H1 (cell line): ENCODE results near the gene PSAP. TPM values are rescaled to one million over a fixed set of nuclear protein-coding genes. Genes with fewer than 3 reads are reported as not detected.

ENCODE experiments used
- CTCF ChIA-PET: fragments of 300-600 bp; sonication (Branson Sonifier 250); formaldehyde crosslinking; loops from one replicate; lab custom pipeline; 2021; ENCODE audit not compliant: partially characterized antibody; lab: Charles Lee
- POLR2A ChIA-PET: fragments of 300-600 bp; sonication (Branson Sonifier 250); formaldehyde crosslinking; loops from one replicate; lab custom pipeline; 2021; ENCODE audit warnings: inconsistent platforms; ENCODE audit not compliant: partially characterized antibody; lab: Charles Lee
- DNase-seq, 2 experiments: peaks; one replicate each; pipeline versions ENCODE4 v3.0.0 to v3.0.0-alpha.2; 2010 to 2022; ENCODE audit warnings: low spot score in 2 of 2, low read depth in 1 of 2, mixed read lengths in 1 of 2
- FAIRE-seq: peaks from 2 replicates; lab custom pipeline; 2011; peaks lifted over from hg19 to GRCh38; lab: Jason Lieb, UNC
- H2AFZ ChIP-seq: 2 replicates; pipeline ENCODE4 v1.8.1; 2012; ENCODE audit warnings: low read length, inconsistent platforms
- H2AK5ac ChIP-seq: 2 replicates; pipeline ENCODE4 v1.6.1; 2013; ENCODE audit warnings: low read depth, low read length
- H2BK120ac ChIP-seq: replicated peaks from 2 replicates; pipeline ENCODE3; 2013; ENCODE audit warnings: low read depth, low read length, inconsistent platforms
- H2BK12ac ChIP-seq: 2 replicates; pipeline ENCODE4 v1.6.1; 2013; ENCODE audit warnings: low read depth, low read length
- H2BK15ac ChIP-seq: 2 replicates; pipeline ENCODE4 v1.6.1; 2013; ENCODE audit warnings: low read length
- H2BK20ac ChIP-seq: 2 replicates; pipeline ENCODE4 v1.6.1; 2013; ENCODE audit warnings: low read length
- H2BK5ac ChIP-seq: 2 replicates; pipeline ENCODE4 v1.6.1; 2013; ENCODE audit warnings: low read depth, low read length
- H3K14ac ChIP-seq: 2 replicates; pipeline ENCODE4 v1.6.1; 2013; ENCODE audit warnings: inconsistent platforms; ENCODE audit not compliant: insufficient read length
- H3K18ac ChIP-seq: 2 replicates; pipeline ENCODE4 v1.6.1; 2013; ENCODE audit warnings: low read length; ENCODE audit errors: extremely low read depth
- H3K23ac ChIP-seq: 2 replicates; pipeline ENCODE4 v1.6.1; 2013; ENCODE audit warnings: inconsistent platforms; ENCODE audit not compliant: insufficient read length
- H3K23me2 ChIP-seq: 2 replicates; pipeline ENCODE4 v1.6.1; 2013; ENCODE audit warnings: low read depth, low read length
- H3K27ac ChIP-seq: 2 replicates; pipeline ENCODE4 v1.6.1; 2011; ENCODE audit warnings: low read depth, low read length, inconsistent platforms
- H3K27me3 ChIP-seq, 4 experiments: replicated peaks in 1 of 4; 1 replicate in 1 of 4; 2 replicates in 3 of 4; pipeline versions ENCODE4 v1.6.1 to v1.8.1; 2011 to 2013; ENCODE audit warnings: low read length in 3 of 4, mild to moderate bottlenecking in 3 of 4, inconsistent platforms in 2 of 4, mixed read lengths in 2 of 4, moderate library complexity in 1 of 4; ENCODE audit not compliant: control insufficient read depth in 3 of 4, insufficient read depth in 3 of 4; ENCODE audit errors: extremely low read depth in 1 of 4
- H3K36me3 ChIP-seq, 4 experiments: 2 replicates each; pipeline versions ENCODE4 v1.6.1 to v1.8.1; 2011 to 2013; ENCODE audit warnings: mild to moderate bottlenecking in 4 of 4, low read length in 3 of 4, moderate library complexity in 2 of 4, control low read depth in 1 of 4, inconsistent platforms in 1 of 4; ENCODE audit not compliant: insufficient read depth in 4 of 4, control insufficient read depth in 2 of 4
- H3K4ac ChIP-seq: replicated peaks from 2 replicates; pipeline ENCODE3; 2013; ENCODE audit warnings: low read length, low read depth, mixed read lengths, inconsistent platforms; ENCODE audit not compliant: insufficient read length
- H3K4me1 ChIP-seq, 4 experiments: replicated peaks in 1 of 4; 1 replicate in 1 of 4; 2 replicates in 3 of 4; pipeline versions ENCODE4 v1.6.1 to v1.8.1; 2011 to 2013; ENCODE audit warnings: low read length in 3 of 4, inconsistent platforms in 2 of 4, mixed read lengths in 1 of 4; ENCODE audit not compliant: insufficient read depth in 4 of 4, control insufficient read depth in 3 of 4
- H3K4me2 ChIP-seq, 2 experiments: 2 replicates each; pipeline versions ENCODE4 v1.6.1 to v1.8.1; 2011 to 2013; ENCODE audit warnings: low read depth in 2 of 2, low read length in 2 of 2, control low read depth in 1 of 2, inconsistent platforms in 1 of 2, mild to moderate bottlenecking in 1 of 2; ENCODE audit not compliant: insufficient read depth in 1 of 2
- H3K4me3 ChIP-seq, 4 experiments: fragments of 200-600, 300-600 bp in 1 of 4; sonication (generic), shearing (Covaris generic), sonication (Bioruptor Twin) in 1 of 4; 2 replicates each; pipeline versions ENCODE4 v1.5.1 to v1.8.1; 2011 to 2016; ENCODE audit warnings: low read length in 4 of 4, low read depth in 3 of 4, control low read depth in 2 of 4, inconsistent platforms in 2 of 4, mild to moderate bottlenecking in 2 of 4, mixed read lengths in 1 of 4, moderate library complexity in 1 of 4; ENCODE audit not compliant: insufficient read depth in 2 of 4; ENCODE audit errors: extremely low read depth in 1 of 4
- H3K56ac ChIP-seq: replicated peaks from 2 replicates; pipeline ENCODE3; 2013; ENCODE audit warnings: low read depth, mild to moderate bottlenecking, mixed read lengths, low read length, inconsistent platforms; ENCODE audit not compliant: insufficient read length
- H3K79me1 ChIP-seq: 2 replicates; pipeline ENCODE4 v1.6.1; 2013; ENCODE audit warnings: low read depth, low read length, control low read depth
- H3K79me2 ChIP-seq, 2 experiments: 2 replicates each; pipeline versions ENCODE4 v1.6.1 to v1.8.1; 2012 to 2013; ENCODE audit warnings: low read length in 2 of 2, mild to moderate bottlenecking in 2 of 2, inconsistent platforms in 1 of 2; ENCODE audit not compliant: insufficient read depth in 2 of 2, control insufficient read depth in 1 of 2
- H3K9ac ChIP-seq, 4 experiments: replicated peaks in 1 of 4; 1 replicate in 1 of 4; 2 replicates in 3 of 4; pipeline versions ENCODE4 v1.6.1 to v1.8.1; 2011 to 2013; ENCODE audit warnings: low read depth in 3 of 4, low read length in 3 of 4, control low read depth in 2 of 4, mild to moderate bottlenecking in 2 of 4, moderate library complexity in 2 of 4, inconsistent platforms in 1 of 4; ENCODE audit errors: extremely low read depth in 1 of 4
- H3K9me3 ChIP-seq, 2 experiments: 2 replicates each; pipeline versions ENCODE4 v1.6.1 to v1.8.1; 2012 to 2013; ENCODE audit warnings: mild to moderate bottlenecking in 2 of 2, moderate library complexity in 2 of 2, control low read depth in 1 of 2, inconsistent platforms in 1 of 2, low read depth in 1 of 2, low read length in 1 of 2, mixed read lengths in 1 of 2; ENCODE audit not compliant: insufficient read depth in 2 of 2
- H4K20me1 ChIP-seq, 2 experiments: replicated peaks in 1 of 2; 2 replicates each; pipeline versions ENCODE3 to v1.8.1; 2011 to 2013; ENCODE audit warnings: inconsistent platforms in 2 of 2, low read length in 2 of 2, mild to moderate bottlenecking in 1 of 2; ENCODE audit not compliant: insufficient read depth in 2 of 2, control insufficient read depth in 1 of 2
- H4K5ac ChIP-seq: 2 replicates; pipeline ENCODE4 v1.6.1; 2013; ENCODE audit warnings: low read length, low read depth, mixed read lengths, inconsistent platforms; ENCODE audit not compliant: insufficient read length
- H4K8ac ChIP-seq: 2 replicates; pipeline ENCODE4 v1.8.0; 2013; ENCODE audit warnings: mild to moderate bottlenecking, moderate library complexity, low read length, inconsistent platforms; ENCODE audit not compliant: insufficient read depth; ENCODE audit errors: extremely low read depth
- H4K91ac ChIP-seq: replicated peaks from 2 replicates; pipeline ENCODE3; 2013; ENCODE audit warnings: low read length, mixed read lengths, inconsistent platforms; ENCODE audit not compliant: insufficient read length
- MAFK ChIP-seq: IDR thresholded peaks from 2 replicates; pipeline ENCODE4 v1.6.1; 2012; ENCODE audit warnings: low read depth, mild to moderate bottlenecking, improper control_type of control experiment, low read length
- WGBS, 2 experiments: shearing (Covaris generic) in 1 of 2; methylation state at CpG; one replicate each; pipeline versions ENCODE4 v1.1.6 to v1.1.7; 2013 to 2015; ENCODE audit warnings: low lambda C conversion rate in 2 of 2, mixed read lengths in 2 of 2, inconsistent platforms in 1 of 2, low coverage in 1 of 2, missing lambda C conversion rate in 1 of 2; ENCODE audit not compliant: insufficient replicate concordance in 2 of 2, insufficient coverage in 1 of 2, insufficient read length in 1 of 2; ENCODE audit errors: extremely low coverage in 1 of 2, missing lambda C conversion rate in 1 of 2; 5-methylcytosine and 5-hydroxymethylcytosine counted together
- polyA plus RNA-seq, 7 experiments: library from polyadenylated mRNA; depleted of rRNA in 3 of 7; stranded (reverse) in 5 of 7; unstranded in 2 of 7; fragments of >200 nt in 5 of 7; fragments of 200-250 nt in 2 of 7; gene quantifications; 1 replicate in 5 of 7; 2 replicates in 1 of 7; 4 replicates in 1 of 7; pipeline versions ENCODE4 v1.2.1 to v1.2.3, GENCODE V29; 2011 to 2013; ENCODE audit warnings: missing spikeins in 2 of 7, mixed read lengths in 2 of 7
- total RNA-seq: library from RNA; stranded (reverse); fragmentation: NEBNext Ultra II Directional; extraction: Animal tissue kit (Norgen Biotek cat#: 25700); gene quantifications from 2 replicates; pipeline ENCODE4 v1.2.1, GENCODE V29; 2021

PSAP gene
- total and polyA plus RNA-seq, 2 of the 8 experiments (the other 6 are each of a cell fraction or from before 2014, with no cell fraction given) = 386 to 504 TPM

DNA sequence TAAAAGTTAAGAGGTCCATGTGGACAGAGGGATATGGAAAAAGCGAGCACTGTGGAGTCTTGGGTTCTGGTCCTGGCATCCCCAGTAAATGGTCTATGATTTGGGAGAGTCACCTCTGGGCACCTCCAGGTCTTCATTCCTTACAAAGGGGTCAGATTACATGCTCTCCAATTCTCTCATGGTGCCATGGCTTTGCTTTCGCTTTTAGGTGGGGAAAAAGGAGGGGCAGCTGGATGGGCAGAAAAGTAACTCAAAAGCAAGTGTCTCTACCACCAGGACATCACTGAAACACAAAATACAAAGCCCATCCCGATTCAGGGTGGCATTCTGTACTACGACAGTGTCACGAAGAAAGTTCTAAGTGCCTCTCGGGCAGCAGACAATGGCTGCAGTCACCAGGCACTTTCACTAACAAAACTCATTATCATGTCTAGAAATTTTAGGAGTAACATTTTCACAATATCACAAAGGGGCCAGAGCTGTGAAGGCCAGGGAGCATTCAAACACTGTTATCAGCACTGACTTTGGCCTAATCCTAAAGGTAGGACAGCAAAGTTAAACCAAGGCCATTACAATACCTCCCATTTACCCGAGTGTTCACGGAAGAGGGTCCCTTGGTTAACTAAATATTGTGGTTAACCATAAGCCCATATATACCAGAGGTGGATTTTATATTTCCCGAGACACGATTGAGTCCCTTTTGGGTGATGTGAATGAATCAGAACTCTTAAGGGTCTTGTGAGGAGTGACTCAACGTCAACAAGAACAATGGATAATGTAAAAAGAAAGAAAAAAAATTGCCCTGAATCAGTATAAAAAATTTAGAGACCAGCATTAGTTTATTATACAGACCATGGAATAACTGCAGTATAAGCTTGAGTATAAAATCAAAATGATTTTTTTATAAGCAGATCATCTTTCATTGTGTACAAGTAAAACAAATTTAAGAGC, 2.5 kb downstream of the PSAP start:
- POLR2A ChIA-PET = no interaction called here
- FAIRE-seq = no peak

More for the DNA sequence above, 2.5 kb downstream of the PSAP start:
- peaks cover 9 to 22% of the 10 kb centered on the region in 2 experiments for H4K20me1 ChIP-seq
- no peak for TF ChIP-seq MAFK
- H4K8ac ChIP-seq = no peak overlapping the region
- no peaks in the 10 kb centered on the region for H3K36me3 ChIP-seq
- H3K27me3 ChIP-seq = no peaks in the 10 kb centered on the region
- no peak overlapping the region for H4K91ac ChIP-seq
- H3K9ac ChIP-seq = peak overlapping the region in 1 of 4 experiments; percentile 18; a peak in 2 of 7 replicates
- no peaks in the 10 kb centered on the region for H3K9me3 ChIP-seq
- H3K27ac ChIP-seq = no peak overlapping the region
- H2BK15ac ChIP-seq = no peak overlapping the region
- no peak overlapping the region for H3K56ac ChIP-seq
- CTCF ChIA-PET = interaction anchor here (0.6 to 3.1 kb wide), 4 partner anchors 8 to 257 kb away, joined by 3 to 6 read pairs (median 4); no protein-coding TSS in a partner anchor
- peaks cover 5 to 9% (median 6%) of the 10 kb centered on the region in 4 experiments; a peak in 4 of 7 replicates for H3K4me1 ChIP-seq
- H2BK5ac ChIP-seq = no peak overlapping the region
- H2AFZ ChIP-seq = no peak overlapping the region
- 0 out of 2 replicates have a peak overlapping the region, but pooled peaks have one; percentile 65 for H2AK5ac ChIP-seq
- H3K23me2 ChIP-seq = peaks cover 5% of the 10 kb centered on the region; the same call in 1 of the 2 replicates
- H3K79me1 ChIP-seq = no peaks in the 10 kb centered on the region; the same call in 1 of the 2 replicates
- WGBS, 2 experiments = 83% methylated on average over 11 of the region's 11 CpGs; no CpG with 5 or more reads in 1 of the 2 experiments
- H2BK12ac ChIP-seq = no peak overlapping the region
- H3K4me2 ChIP-seq = peak overlapping the region; percentile 51 to 82; a peak in 3 of 4 replicates
- H3K18ac ChIP-seq = no peak overlapping the region
- no peak overlapping the region for H2BK120ac ChIP-seq
- DNase-seq = no peak
- H3K14ac ChIP-seq = no peak overlapping the region
- H3K4ac ChIP-seq = no peak overlapping the region
- peak overlapping the region in 1 of 4 experiments; percentile 78; a peak in 2 of 8 replicates for H3K4me3 ChIP-seq
- H4K5ac ChIP-seq = no peak overlapping the region
- peaks cover 39 to 70% of the 10 kb centered on the region in 2 experiments for H3K79me2 ChIP-seq
- 0 out of 2 replicates have a peak overlapping the region, but pooled peaks have one; percentile 48 for H2BK20ac ChIP-seq
- H3K23ac ChIP-seq = no peak overlapping the region
